GM12878 (cell line): Measurements from ENCODE around the gene RERE. TPM values are rescaled to one million over a fixed set of nuclear protein-coding genes. Genes with fewer than 3 reads are reported as not detected.
A peak's percentile ranks its signal among the peaks of the same experiment; 100 is the strongest.

Experiments used
- BCL11A ChIP-seq: IDR thresholded peaks from 2 replicates; pipeline ENCODE4 v1.6.1; 2011; ENCODE audit warnings: low read depth, low read length
- BMI1 ChIP-seq: fragments of 450-650 bp; IDR thresholded peaks from 2 replicates; pipeline ENCODE4 v1.6.1; 2016; ENCODE audit warnings: mild to moderate bottlenecking, moderate library complexity, borderline replicate concordance
- CHD4 ChIP-seq: fragments of 200-600 bp; sonication (generic); IDR thresholded peaks from 2 replicates; pipeline ENCODE4 v1.6.1; 2016; ENCODE audit warnings: mild to moderate bottlenecking
- DPF2 ChIP-seq: fragments of 450-650 bp; IDR thresholded peaks from 2 replicates; pipeline ENCODE4 v1.6.1; 2017; ENCODE audit warnings: mild to moderate bottlenecking
- EP300 ChIP-seq, 2 experiments: fragments of 150-350 bp in 1 of 2; IDR thresholded peaks; 2 replicates each; pipeline ENCODE4 v1.6.1; 2011 to 2012; ENCODE audit warnings: low read depth in 2 of 2, low read length in 2 of 2, borderline replicate concordance in 1 of 2, improper control_type of control experiment in 1 of 2, inconsistent platforms in 1 of 2; ENCODE audit not compliant: control insufficient read depth in 1 of 2
- ETV6 ChIP-seq, 2 experiments: fragments of 450-650 bp in 1 of 2; IDR thresholded peaks in 1 of 2; conservative IDR thresholded peaks in 1 of 2; 2 replicates each; pipeline ENCODE4 v1.6.1; 2014; ENCODE audit warnings: antibody characterized with exemption in 1 of 2, borderline replicate concordance in 1 of 2, low read depth in 1 of 2, mild to moderate bottlenecking in 1 of 2, moderate library complexity in 1 of 2
- IKZF2 ChIP-seq, 2 experiments: fragments of 450-650 bp; IDR thresholded peaks; 2 replicates each; pipeline ENCODE4 v1.6.1; 2017; ENCODE audit warnings: mild to moderate bottlenecking in 2 of 2, moderate library complexity in 2 of 2
- IRF5 ChIP-seq: fragments of 450-650 bp; IDR thresholded peaks from 2 replicates; pipeline ENCODE4 v1.6.1; 2017; ENCODE audit warnings: borderline replicate concordance
- JUNB ChIP-seq: IDR thresholded peaks from 2 replicates; pipeline ENCODE4 v1.6.1; 2016; ENCODE audit warnings: antibody characterized with exemption, mild to moderate bottlenecking
- MEF2B ChIP-seq: fragments of 450-650 bp; IDR thresholded peaks from 2 replicates; pipeline ENCODE4 v1.6.1; 2018; ENCODE audit warnings: mild to moderate bottlenecking, moderate library complexity; ENCODE audit not compliant: partially characterized antibody, poor library complexity, severe bottlenecking
- MTA2 ChIP-seq: fragments of 450-650 bp; IDR thresholded peaks from 2 replicates; pipeline ENCODE4 v1.6.1; 2016; ENCODE audit warnings: low read depth, mild to moderate bottlenecking, moderate library complexity
- MYB ChIP-seq: fragments of 150-350 bp; IDR thresholded peaks from 2 replicates; pipeline ENCODE4 v1.6.1; 2014; ENCODE audit warnings: mild to moderate bottlenecking, low read depth, low read length, borderline replicate concordance
- NBN ChIP-seq: fragments of 450-650 bp; IDR thresholded peaks from 2 replicates; pipeline ENCODE4 v1.6.1; 2016
- NFIC ChIP-seq: IDR thresholded peaks from 2 replicates; pipeline ENCODE4 v1.6.1; 2012; ENCODE audit warnings: low read depth, mild to moderate bottlenecking, inconsistent platforms, low read length, moderate library complexity
- RBBP5 ChIP-seq: fragments of 200-600 bp; sonication (generic); conservative IDR thresholded peaks from 2 replicates; pipeline ENCODE4 v1.6.1; 2016
- RCOR1 ChIP-seq: conservative IDR thresholded peaks from 2 replicates; pipeline ENCODE4 v1.6.1; 2012; ENCODE audit warnings: low read depth, low read length, improper control_type of control experiment
- RELB ChIP-seq: fragments of 450-650 bp; IDR thresholded peaks from 2 replicates; pipeline ENCODE4 v1.6.1; 2017; ENCODE audit warnings: low read depth, mild to moderate bottlenecking, moderate library complexity
- RUNX3 ChIP-seq: IDR thresholded peaks from 2 replicates; pipeline ENCODE4 v1.6.1; 2012; ENCODE audit warnings: low read length, inconsistent platforms
- SMC3 ChIP-seq: IDR thresholded peaks from 2 replicates; pipeline ENCODE4 v1.6.1; 2011; ENCODE audit warnings: low read length, improper control_type of control experiment, borderline replicate concordance
- SPI1 ChIP-seq: IDR thresholded peaks from 2 replicates; pipeline ENCODE4 v1.6.1; 2011; ENCODE audit warnings: low read depth, mild to moderate bottlenecking, low read length, moderate library complexity, borderline replicate concordance; ENCODE audit not compliant: insufficient read depth
- SRF ChIP-seq, 2 experiments: IDR thresholded peaks; 2 replicates each; pipeline ENCODE4 v1.6.1; 2011; ENCODE audit warnings: low read depth in 2 of 2, low read length in 2 of 2, mild to moderate bottlenecking in 1 of 2, moderate library complexity in 1 of 2
- SUPT20H ChIP-seq: IDR thresholded peaks from 2 replicates; pipeline ENCODE4 v1.6.1; 2011; ENCODE audit warnings: low read depth, mild to moderate bottlenecking, low read length, moderate library complexity, borderline replicate concordance; ENCODE audit not compliant: control insufficient read depth
- TCF7 ChIP-seq: IDR thresholded peaks from 2 replicates; pipeline ENCODE4 v1.6.1; 2014; ENCODE audit warnings: antibody characterized with exemption, borderline replicate concordance
- ZBTB11 ChIP-seq: fragments of 450-650 bp; formaldehyde crosslinking; IDR thresholded peaks from 2 replicates; pipeline ENCODE4 v1.5.0; 2022; ENCODE audit warnings: mild to moderate bottlenecking, missing genetic modification characterization
- polyA plus RNA-seq, 11 experiments: library from polyadenylated mRNA; depleted of rRNA in 4 of 11; unstranded in 6 of 11; stranded (reverse) in 5 of 11; fragments of >200 nt; fragmentation: Nextera tagmentation in 4 of 11; fragmentation: Illumina TruSeq in 1 of 11; extraction: Ambion mirVana in 4 of 11; extraction: Trizol in 1 of 11; gene quantifications; 1 replicate in 1 of 11; 2 replicates in 10 of 11; pipeline versions ENCODE4 v1.2.1 to v1.2.3, GENCODE V29; 2011 to 2016; ENCODE audit warnings: inconsistent platforms in 2 of 11, missing spikeins in 2 of 11, low read depth in 1 of 11
- total RNA-seq, 4 experiments: library from RNA; depleted of rRNA in 3 of 4; stranded (reverse); fragments of >200 nt in 3 of 4; fragmentation: Illumina TruSeq in 1 of 4; extraction: Trizol in 1 of 4; gene quantifications; 2 replicates each; pipeline versions ENCODE4 v1.2.1 to v1.2.3, GENCODE V29; 2013 to 2021

RERE gene
- total and polyA plus RNA-seq, 10 of the 15 experiments (the other 5 are each of a cell fraction or from before 2014, with no cell fraction given): 5.2 to 60.5 (median 20.2) TPM

- no peak for TF ChIP-seq SUPT20H
- TF ChIP-seq CHD4: no peak
- peak; percentile 78 for TF ChIP-seq BCL11A
- TF ChIP-seq BMI1: peak; percentile 63
- TF ChIP-seq IKZF2 (IDR thresholded peaks at IDR 0.05): peak; percentile 71 to 77; a peak in 2 of 4 replicates
- TF ChIP-seq RUNX3: peak; percentile 67
- TF ChIP-seq NFIC: peak; percentile 59; the same call in 1 of the 2 replicates
- TF ChIP-seq DPF2: peak; percentile 72; the same call in 1 of the 2 replicates
- TF ChIP-seq ZBTB11 (CRISPR knock-in tag): no peak
- TF ChIP-seq MEF2B: peak; percentile 92
- no peak for TF ChIP-seq IRF5
- no peak for TF ChIP-seq ETV6 (conservative IDR thresholded peaks at IDR 0.05 in 1 of 2, IDR thresholded peaks at IDR 0.05 in 1 of 2; ENCODE audit: borderline replicate concordance in 1 of 2, low read depth in 1 of 2)
- TF ChIP-seq EP300 (IDR thresholded peaks at IDR 0.05; ENCODE audit: borderline replicate concordance in 1 of 2, control insufficient read depth in 1 of 2, low read depth in 2 of 2, low read length in 2 of 2): peak; percentile 12 to 79; a peak in 2 of 4 replicates
- TF ChIP-seq JUNB: peak; percentile 54
- no peak for TF ChIP-seq SMC3
- TF ChIP-seq RBBP5: no peak
- peak; percentile 99 for TF ChIP-seq MTA2
- 0 out of 2 replicates have a peak, but pooled peaks have one; percentile 53 for TF ChIP-seq NBN
- TF ChIP-seq MYB: no peak
- peak; percentile 57 for TF ChIP-seq RELB
- no peak for TF ChIP-seq TCF7
- TF ChIP-seq SRF (IDR thresholded peaks at IDR 0.05; ENCODE audit: low read depth in 2 of 2, low read length in 2 of 2): no peak
- TF ChIP-seq SPI1: peak; percentile 92
- TF ChIP-seq RCOR1: peak; percentile 61; the same call in 1 of the 2 replicates
Measured at GRCh38 chr1:8666389-8667167, 150.9 kb downstream of the RERE start (continued).
